Measurements from ENCODE around the gene SUPT6H.

- TF ChIP-seq CTCF (conservative IDR thresholded peaks at IDR 0.05 in 1 of 2, IDR thresholded peaks at IDR 0.05 in 1 of 2; ENCODE audit: extremely low read depth in 1 of 2, insufficient read depth in 1 of 2, low read depth in 1 of 2, low read length in 2 of 2) (no peak), EZH2 (IDR thresholded peaks at IDR 0.05; ENCODE audit: borderline replicate concordance, low read length) (no peak)
These were observed 83.2 kb downstream of the SUPT6H start for GRCh38 chr17:28744972-28745785.
